ENCODE results near the gene IQGAP3.
A peak's percentile ranks its signal among the peaks of the same experiment; 100 is the strongest.

DNA sequence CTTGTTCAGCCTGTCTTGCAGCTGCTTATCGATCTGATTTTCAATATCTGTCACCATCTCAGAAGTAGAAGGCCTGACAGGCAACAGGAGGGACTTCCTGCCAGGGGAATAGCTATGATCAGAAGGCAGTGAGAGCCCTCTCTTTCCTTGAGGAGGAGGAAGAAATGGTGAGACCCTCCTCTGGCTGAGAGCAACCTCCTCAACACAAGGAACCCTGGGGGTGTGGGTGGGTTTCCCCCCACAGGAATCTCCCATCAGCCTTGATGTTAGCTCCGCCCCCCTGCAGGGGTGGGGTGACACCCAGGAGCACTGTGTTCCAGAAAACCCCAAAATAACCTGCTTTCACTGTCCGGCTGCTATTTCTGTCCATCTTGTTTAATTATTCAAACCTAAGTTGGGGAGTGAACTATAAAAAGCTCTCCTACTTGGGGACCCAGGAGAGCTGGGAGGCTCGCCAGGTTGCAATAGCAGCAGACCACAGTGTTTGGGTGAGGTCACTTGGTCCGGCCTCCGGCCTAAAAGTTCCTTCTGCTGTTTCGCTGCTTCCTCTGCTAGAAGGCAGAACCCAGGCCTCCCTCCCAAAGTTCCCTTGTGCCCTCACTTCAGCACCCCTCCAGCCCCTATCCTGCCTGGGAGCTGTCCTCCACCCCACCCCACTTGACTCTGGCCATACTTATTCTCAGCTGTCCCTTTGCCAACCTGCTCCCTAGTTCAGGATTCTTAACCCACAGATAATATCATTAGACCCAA lies 64.0 kb downstream of the IQGAP3 start:
- peak in 1 of 2 donors; percentile 28 for TF ChIP-seq POLR2A (IDR thresholded peaks at IDR 0.05)
- TF ChIP-seq, protein P1, sequence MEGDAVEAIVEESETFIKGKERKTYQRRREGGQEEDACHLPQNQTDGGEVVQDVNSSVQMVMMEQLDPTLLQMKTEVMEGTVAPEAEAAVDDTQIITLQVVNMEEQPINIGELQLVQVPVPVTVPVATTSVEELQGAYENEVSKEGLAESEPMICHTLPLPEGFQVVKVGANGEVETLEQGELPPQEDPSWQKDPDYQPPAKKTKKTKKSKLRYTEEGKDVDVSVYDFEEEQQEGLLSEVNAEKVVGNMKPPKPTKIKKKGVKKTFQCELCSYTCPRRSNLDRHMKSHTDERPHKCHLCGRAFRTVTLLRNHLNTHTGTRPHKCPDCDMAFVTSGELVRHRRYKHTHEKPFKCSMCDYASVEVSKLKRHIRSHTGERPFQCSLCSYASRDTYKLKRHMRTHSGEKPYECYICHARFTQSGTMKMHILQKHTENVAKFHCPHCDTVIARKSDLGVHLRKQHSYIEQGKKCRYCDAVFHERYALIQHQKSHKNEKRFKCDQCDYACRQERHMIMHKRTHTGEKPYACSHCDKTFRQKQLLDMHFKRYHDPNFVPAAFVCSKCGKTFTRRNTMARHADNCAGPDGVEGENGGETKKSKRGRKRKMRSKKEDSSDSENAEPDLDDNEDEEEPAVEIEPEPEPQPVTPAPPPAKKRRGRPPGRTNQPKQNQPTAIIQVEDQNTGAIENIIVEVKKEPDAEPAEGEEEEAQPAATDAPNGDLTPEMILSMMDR (IDR thresholded peaks at IDR 0.05): no peak

Data from sigmoid colon (tissue), 3 donors.